Left ventricle myocardium inferior (tissue), 1 donor: ENCODE data around the gene GJC1. TPM values are rescaled to one million over a fixed set of nuclear protein-coding genes. Genes with fewer than 3 reads are reported as not detected.
A peak's percentile ranks its signal among the peaks of the same experiment; 100 is the strongest.

ENCODE experiments used
- DNase-seq: peaks from one replicate; pipeline ENCODE4 v3.0.0-alpha.2; 2020
- H3K27ac ChIP-seq: fragments of 200-600 bp; replicated peaks from 2 replicates; pipeline ENCODE4 v1.8.0; 2021
- H3K27me3 ChIP-seq: fragments of 200-600 bp; 2 replicates; pipeline ENCODE4 v1.8.0; 2021; ENCODE audit warnings: low read depth
- H3K36me3 ChIP-seq: fragments of 200-600 bp; 2 replicates; pipeline ENCODE4 v1.8.0; 2021
- H3K4me1 ChIP-seq: fragments of 200-600 bp; 2 replicates; pipeline ENCODE4 v1.8.0; 2021
- H3K4me3 ChIP-seq: fragments of 200-600 bp; 2 replicates; pipeline ENCODE4 v1.8.0; 2021; ENCODE audit warnings: mild to moderate bottlenecking, moderate library complexity
- H3K9me3 ChIP-seq: fragments of 200-600 bp; replicated peaks from 2 replicates; pipeline ENCODE4 v1.8.0; 2021
- CTCF ChIP-seq: fragments of 200-600 bp; IDR thresholded peaks from 2 replicates; pipeline ENCODE4 v1.8.0; 2021; ENCODE audit warnings: antibody characterized with exemption, mild to moderate bottlenecking, borderline replicate concordance
- intact Hi-C: fragments of 100-400 bp; cut with micrococcal nuclease; formaldehyde crosslinking; loops from one replicate; pipeline ENCODE4 v1.11.0; 2022
- total RNA-seq: library from RNA; stranded (reverse); fragmentation: NEBNext Ultra II Directional; extraction: Animal tissue kit (Norgen Biotek cat#: 25700); gene quantifications from one replicate; pipeline ENCODE4 v1.2.1, GENCODE V29; 2021
- donor health status: DM: no; HTN: yes; CAD: no; lungs with severe emphysema.

GJC1 gene
- total RNA-seq, 1 donor from 2014 or later: 18.8 TPM

DNA sequence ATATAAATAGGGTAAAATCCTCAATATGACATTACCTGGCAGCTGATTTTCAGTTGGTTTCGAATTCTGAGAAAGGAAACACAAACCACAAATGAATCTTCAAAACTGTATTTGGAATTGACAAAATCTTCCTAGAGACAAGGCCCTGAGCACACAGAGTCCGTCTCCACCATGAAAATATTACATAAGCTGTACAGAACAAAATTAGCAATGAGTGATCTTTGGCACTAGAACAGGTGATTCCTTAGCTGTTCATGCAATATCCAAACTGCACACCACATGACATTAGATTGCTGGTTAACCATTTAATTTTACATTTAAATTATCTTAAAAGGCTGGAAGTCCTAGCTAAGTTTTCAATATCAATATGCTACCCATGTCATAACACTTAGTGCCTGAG is 31.7 kb downstream of the GJC1 start:
- H3K4me1 ChIP-seq: peaks cover 84% of the 10 kb centered on the region
- peak overlapping the region; percentile 43 for H3K4me3 ChIP-seq
- peak overlapping the region; percentile 86 for H3K27ac ChIP-seq
- H3K27me3 ChIP-seq: no peaks in the 10 kb centered on the region
- no peak for TF ChIP-seq CTCF
- H3K36me3 ChIP-seq: peaks cover 7% of the 10 kb centered on the region
- no peak for DNase-seq
- no peaks in the 10 kb centered on the region for H3K9me3 ChIP-seq
- intact Hi-C loops: no loop called here

DNA sequence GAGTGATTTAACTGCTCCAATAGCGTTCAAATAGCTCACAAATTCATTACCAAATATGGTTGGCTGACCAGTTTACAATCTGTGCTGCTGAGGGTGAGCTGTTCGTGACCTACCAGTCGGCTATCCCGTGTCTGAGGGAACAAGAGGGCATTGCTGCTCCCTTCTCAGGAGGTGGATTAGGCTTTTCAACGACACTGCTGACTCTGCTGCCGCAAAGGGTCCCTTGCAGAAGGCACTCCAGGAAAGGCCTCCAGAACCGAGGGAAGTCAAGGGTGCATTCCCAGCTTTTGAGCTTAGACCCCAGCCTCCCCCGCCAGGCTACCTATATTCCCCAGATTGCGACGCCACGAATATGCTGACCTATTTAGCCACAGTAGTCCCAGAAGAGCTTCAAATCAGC is 32.3 kb downstream of the GJC1 start:
- Histone ChIP-seq H3K36me3 (peaks cover 7% of the 10 kb centered on the region), H3K27ac (peak overlapping the region; percentile 86), H3K9me3 (no peaks in the 10 kb centered on the region), H3K4me1 (peaks cover 79% of the 10 kb centered on the region), H3K4me3 (peak overlapping the region; percentile 43), H3K27me3 (no peaks in the 10 kb centered on the region)
- no peak for TF ChIP-seq CTCF
- intact Hi-C loops: no loop called here
- no peak for DNase-seq

DNA sequence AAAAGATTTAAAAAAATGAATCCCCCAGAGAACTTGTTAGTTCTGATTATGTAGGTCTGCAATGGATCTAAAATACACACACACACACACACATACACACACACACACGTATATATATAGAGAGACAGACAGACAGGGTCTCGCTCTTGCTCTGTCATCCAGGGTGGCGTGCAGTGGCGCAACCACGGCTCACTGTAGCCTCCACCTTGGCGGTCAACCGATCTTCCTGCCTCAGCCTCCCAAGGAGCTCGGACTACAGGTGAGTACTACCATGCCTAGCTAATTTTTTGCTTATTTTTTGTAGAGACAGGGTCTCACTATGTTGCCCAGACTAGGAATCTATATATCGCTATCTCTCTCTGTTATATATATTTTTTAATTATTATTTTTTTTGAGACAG is 33.4 kb downstream of the GJC1 start:
- DNase-seq: no peak

DNA sequence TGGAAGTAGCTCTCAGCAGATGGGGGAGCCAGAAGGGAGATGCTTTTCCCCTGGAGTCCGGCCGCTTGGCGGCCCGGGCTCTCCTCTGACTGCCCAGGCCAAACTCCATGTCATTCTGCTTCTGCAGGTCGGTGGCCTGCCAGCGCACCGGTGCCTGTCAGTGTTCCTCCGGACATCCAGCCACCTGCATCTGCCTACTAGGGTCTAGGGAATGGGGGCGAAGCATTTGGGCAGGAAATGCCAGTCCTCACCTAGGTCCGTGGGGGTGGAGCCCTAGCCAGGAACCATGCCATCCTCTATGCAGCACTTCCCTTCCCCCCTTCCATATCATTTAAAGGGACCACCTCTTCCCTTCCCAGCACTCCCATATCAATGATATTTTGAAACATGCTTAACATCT is 34.2 kb downstream of the GJC1 start:
- intact Hi-C loops: no loop called here

More for the DNA sequence above, 33.4 kb downstream of the GJC1 start:
- peak overlapping the region; percentile 86 for H3K27ac ChIP-seq
- H3K4me1 ChIP-seq: peaks cover 68% of the 10 kb centered on the region
- no peak for TF ChIP-seq CTCF
- H3K4me3 ChIP-seq: peak overlapping the region; percentile 43
- no peaks in the 10 kb centered on the region for H3K9me3 ChIP-seq
- intact Hi-C loops: no loop called here
- H3K36me3 ChIP-seq: peaks cover 6% of the 10 kb centered on the region
- no peaks in the 10 kb centered on the region for H3K27me3 ChIP-seq

DNA sequence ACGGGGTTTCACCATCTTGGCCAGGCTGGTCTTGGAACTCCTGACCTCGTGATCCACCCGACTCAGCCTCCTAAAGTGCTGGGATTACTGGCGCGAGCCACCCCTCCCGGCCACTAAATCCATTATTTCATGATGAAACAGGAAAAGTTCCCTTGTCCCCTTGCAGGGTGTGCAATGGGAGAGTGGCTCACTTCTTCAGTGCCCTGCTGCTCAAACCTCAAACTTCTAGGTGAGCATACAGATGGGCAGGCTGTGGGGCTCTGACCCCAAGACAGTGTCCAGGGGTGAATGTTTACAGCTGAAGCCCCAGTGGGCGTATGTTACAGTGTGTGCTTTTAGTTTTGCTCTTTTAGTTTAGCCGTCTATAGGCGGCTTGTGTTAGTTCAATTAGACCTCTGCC is 34.7 kb downstream of the GJC1 start:
- no peaks in the 10 kb centered on the region for H3K9me3 ChIP-seq
- intact Hi-C loops: no loop called here
- peaks cover 60% of the 10 kb centered on the region for H3K4me1 ChIP-seq
- no peak for TF ChIP-seq CTCF
- no peak for DNase-seq
- peaks cover 4% of the 10 kb centered on the region for H3K36me3 ChIP-seq
- no peaks in the 10 kb centered on the region for H3K27me3 ChIP-seq
- peak overlapping the region; percentile 43 for H3K4me3 ChIP-seq
- peak overlapping the region; percentile 86 for H3K27ac ChIP-seq

More for the DNA sequence above, 34.2 kb downstream of the GJC1 start:
- Histone ChIP-seq H3K9me3 (no peaks in the 10 kb centered on the region), H3K4me1 (peaks cover 60% of the 10 kb centered on the region), H3K27me3 (no peaks in the 10 kb centered on the region), H3K36me3 (peaks cover 4% of the 10 kb centered on the region), H3K27ac (peak overlapping the region; percentile 86), H3K4me3 (peak overlapping the region; percentile 43)
- no peak for DNase-seq
- no peak for TF ChIP-seq CTCF

- Histone ChIP-seq H3K36me3 (peaks cover 4% of the 10 kb centered on the region), H3K9me3 (no peaks in the 10 kb centered on the region), H3K4me3 (peak overlapping the region; percentile 43), H3K4me1 (peaks cover 60% of the 10 kb centered on the region), H3K27me3 (no peaks in the 10 kb centered on the region), H3K27ac (peak overlapping the region; percentile 86)
- no peak for DNase-seq
- intact Hi-C loops: no loop called here
- no peak for TF ChIP-seq CTCF
Observed at GRCh38 chr17:44794851-44795413, 35.2 kb downstream of the GJC1 start.
